Kasumi-1 (cell line): ENCODE results near the gene ADSS2.
A peak's percentile ranks its signal among the peaks of the same experiment; 100 is the strongest.

Source experiments
- DNase-seq, 2 experiments: peaks; one replicate each; lab custom pipeline; 2025; lab: John Stamatoyannopoulos, UW

The ADSS2 gene

GRCh38 chr1:244445320-244446181 is 6.2 kb downstream of the ADSS2 start:
- no peak for DNase-seq

GRCh38 chr1:244444854-244445253 is 6.9 kb downstream of the ADSS2 start:
- DNase-seq, result no peak

- DNase-seq, result no peak
These were observed 8.9 kb downstream of the ADSS2 start for GRCh38 chr1:244442850-244443249.

- DNase-seq, result peak in 1 of 2 experiments; percentile 17
These were observed 12.2 kb downstream of the ADSS2 start for GRCh38 chr1:244439391-244440032.

- DNase-seq, result no peak
These were observed 14.6 kb downstream of the ADSS2 start for GRCh38 chr1:244437086-244437468.

DNA sequence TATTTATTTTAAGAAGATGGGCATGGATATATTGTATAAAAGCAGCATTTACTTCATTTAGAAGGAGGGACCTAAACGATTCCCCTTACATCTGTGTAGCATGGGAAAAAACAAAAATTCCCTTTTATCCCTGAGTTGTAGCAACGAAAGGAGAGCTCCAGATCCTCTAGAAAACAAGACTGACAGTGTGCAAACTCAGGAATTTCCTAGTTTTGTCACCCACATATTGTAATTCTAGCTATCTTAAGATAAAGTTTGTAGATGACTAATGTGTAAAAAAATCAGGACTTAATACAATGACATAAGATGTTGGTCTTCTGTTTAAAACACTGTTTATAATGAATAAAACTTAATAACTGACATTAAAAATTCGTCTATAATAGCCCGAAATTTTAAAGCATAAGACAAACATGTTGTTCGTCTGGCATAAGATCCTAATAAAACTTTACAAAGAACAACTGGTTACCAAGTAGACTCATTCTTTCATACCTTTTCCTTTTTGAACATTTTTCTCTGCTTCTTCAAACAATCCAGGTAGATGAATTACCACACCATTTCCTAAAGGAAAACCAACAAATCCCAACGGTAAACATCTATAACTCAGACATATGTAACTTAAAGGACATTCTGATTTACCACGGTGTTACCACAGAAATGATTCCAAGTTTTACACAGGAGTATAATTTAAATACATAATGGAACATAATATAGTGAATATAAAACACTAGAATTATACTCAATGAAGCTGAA is 15.2 kb downstream of the ADSS2 start:
- DNase-seq, result no peak

- no peak for DNase-seq
These were observed 16.0 kb downstream of the ADSS2 start for GRCh38 chr1:244435562-244436205.

GRCh38 chr1:244431166-244431565 is 20.5 kb downstream of the ADSS2 start:
- no peak for DNase-seq

- DNase-seq, result no peak
These were observed 21.9 kb downstream of the ADSS2 start for GRCh38 chr1:244429818-244430217.

- DNase-seq, result no peak
These were observed 24.1 kb downstream of the ADSS2 start for GRCh38 chr1:244427647-244428046.

DNA sequence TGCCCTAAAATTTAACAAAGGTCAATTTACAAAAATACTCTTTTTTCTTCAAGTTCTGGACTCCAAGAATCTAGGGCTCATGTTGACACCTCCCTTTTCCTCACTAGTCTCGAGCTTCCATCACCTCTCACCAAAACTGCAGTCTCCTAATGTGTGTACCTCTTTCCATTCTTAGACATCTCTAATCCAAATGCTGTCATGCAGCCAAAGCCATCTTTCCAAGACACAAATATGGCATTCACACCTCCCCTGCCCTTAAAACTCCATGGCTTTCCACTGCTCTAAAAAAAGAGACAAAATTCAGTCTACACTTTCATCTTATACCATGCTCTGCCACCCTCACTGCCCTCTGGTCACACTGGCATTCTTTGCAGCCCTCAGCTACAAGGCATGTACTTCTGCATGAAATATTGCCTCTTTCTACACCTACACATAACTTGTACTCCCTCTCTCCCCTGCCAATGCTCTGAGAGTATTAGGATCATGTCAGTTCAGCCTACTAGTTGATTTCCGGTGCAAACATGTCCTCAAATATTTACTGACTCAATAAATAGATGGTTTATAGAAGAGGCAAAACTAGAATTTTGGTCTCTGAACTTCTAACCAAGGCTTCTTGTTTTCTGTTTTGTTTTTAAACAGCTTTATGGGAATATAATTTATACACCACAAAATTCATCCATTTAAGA is 26.9 kb downstream of the ADSS2 start:
- DNase-seq, result no peak

GRCh38 chr1:244422174-244422573 is 29.5 kb downstream of the ADSS2 start:
- no peak for DNase-seq

DNA sequence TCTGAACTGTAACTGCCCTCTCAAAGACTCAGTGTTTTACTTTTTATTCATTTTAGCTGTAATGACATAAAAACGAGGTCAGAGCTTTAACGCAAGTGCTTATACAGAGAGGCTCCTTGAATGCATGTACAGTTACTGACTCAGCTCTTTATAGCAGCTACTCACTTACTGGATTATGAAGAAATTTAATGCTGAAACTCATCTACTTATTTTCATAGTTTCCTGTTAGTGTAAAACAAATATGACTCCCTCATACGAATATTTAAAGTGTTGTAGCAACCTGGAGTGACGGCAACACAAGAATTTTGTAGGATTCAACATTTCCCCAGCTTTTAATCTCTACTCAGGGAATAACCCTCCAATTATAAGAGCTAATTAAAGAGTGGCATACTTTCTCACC is 32.7 kb downstream of the ADSS2 start:
- no peak for DNase-seq

- DNase-seq, result no peak
These were observed 37.2 kb downstream of the ADSS2 start for GRCh38 chr1:244414543-244414942.

DNA sequence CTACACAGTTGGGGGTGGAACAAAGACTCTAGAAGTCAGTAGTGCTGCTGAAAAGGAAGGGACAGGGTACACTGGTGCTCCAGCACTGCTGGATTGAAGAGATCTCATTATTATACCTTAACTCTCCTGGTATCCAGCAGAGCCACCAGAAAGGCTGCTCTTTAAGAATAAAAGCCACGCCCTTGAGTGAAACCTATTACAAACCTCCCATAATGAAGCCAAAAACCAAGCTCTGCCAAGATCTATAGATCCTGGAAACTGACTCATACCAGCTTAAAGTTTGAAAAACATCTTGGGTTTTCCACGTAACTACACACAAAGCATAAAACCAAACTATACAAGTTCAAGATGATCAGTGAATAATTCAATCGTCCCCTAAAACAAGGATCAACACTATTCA is 38.0 kb downstream of the ADSS2 start:
- no peak for DNase-seq

- DNase-seq, result no peak
These were observed 39.5 kb downstream of the ADSS2 start for GRCh38 chr1:244412176-244412575.

GRCh38 chr1:244409701-244410100 is 42.0 kb downstream of the ADSS2 start:
- DNase-seq, result no peak

GRCh38 chr1:244406337-244406736 is 45.4 kb downstream of the ADSS2 start:
- DNase-seq, result no peak

GRCh38 chr1:244405856-244406255 is 45.9 kb downstream of the ADSS2 start:
- DNase-seq, result no peak

GRCh38 chr1:244403431-244403830 is 48.3 kb downstream of the ADSS2 start:
- DNase-seq, result no peak

- no peak for DNase-seq
These were observed 50.7 kb downstream of the ADSS2 start for GRCh38 chr1:244400974-244401373.

DNA sequence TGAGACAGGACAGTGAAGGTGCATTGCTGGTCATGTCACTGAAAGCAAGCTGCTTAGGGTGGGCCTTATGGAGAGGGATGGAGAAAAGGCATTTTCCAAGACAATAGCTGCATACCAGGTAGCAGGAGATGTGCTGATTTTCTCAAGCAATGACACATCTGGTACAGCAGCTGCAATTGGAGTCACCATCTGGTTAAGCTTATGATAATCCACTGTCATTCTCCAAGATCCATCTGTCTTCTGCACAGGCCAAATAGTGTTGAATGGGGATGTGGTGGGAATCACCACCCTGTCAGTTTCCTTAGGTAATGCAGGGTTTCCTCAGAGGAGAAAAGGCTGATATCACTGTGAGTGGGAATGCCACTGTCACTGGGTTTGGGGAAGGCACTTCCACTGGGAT is 54.6 kb downstream of the ADSS2 start:
- no peak for DNase-seq
